HepG2 (cell line): Measurements from ENCODE around the gene GGA1. TPM values are rescaled to one million over a fixed set of nuclear protein-coding genes. Genes with fewer than 3 reads are reported as not detected.

Experiments
- FIP1L1 ChIP-seq: fragments of 200-400 bp; formaldehyde crosslinking; IDR thresholded peaks from 2 replicates; pipeline ENCODE4 v1.6.1; 2018; ENCODE audit warnings: low read depth, mild to moderate bottlenecking, low read length, moderate library complexity, borderline replicate concordance; ENCODE audit not compliant: insufficient read depth
- HNRNPK ChIP-seq: fragments of 200-400 bp; formaldehyde crosslinking; IDR thresholded peaks from 2 replicates; pipeline ENCODE4 v1.6.1; 2018; ENCODE audit warnings: low read length, low read depth, moderate library complexity, mild to moderate bottlenecking; ENCODE audit not compliant: poor library complexity, severe bottlenecking
- MAFG ChIP-seq: sonication (generic); formaldehyde crosslinking; IDR thresholded peaks from 2 replicates; pipeline ENCODE4 v1.5.1; 2020; ENCODE audit warnings: mild to moderate bottlenecking, missing genetic modification reagents
- MLLT10 ChIP-seq: sonication (generic); formaldehyde crosslinking; IDR thresholded peaks from 2 replicates; pipeline ENCODE4 v1.4.0; 2020; ENCODE audit warnings: missing genetic modification reagents
- SIN3A ChIP-seq: IDR thresholded peaks from 2 replicates; pipeline ENCODE4 v1.6.1; 2011; ENCODE audit warnings: low read depth, mild to moderate bottlenecking, control low read depth, low read length, borderline replicate concordance
- YY1 ChIP-seq: IDR thresholded peaks from 2 replicates; pipeline ENCODE4 v1.6.1; 2011; ENCODE audit warnings: low read length, low read depth, moderate library complexity, mild to moderate bottlenecking; ENCODE audit not compliant: insufficient read depth, insufficient replicate concordance
- ZFY ChIP-seq: sonication (generic); formaldehyde crosslinking; IDR thresholded peaks from 2 replicates; pipeline ENCODE4 v1.4.0; 2020; ENCODE audit warnings: missing genetic modification reagents
- ZNF34 ChIP-seq: sonication (generic); formaldehyde crosslinking; IDR thresholded peaks from 2 replicates; pipeline ENCODE4 v1.4.0; 2020; ENCODE audit warnings: mild to moderate bottlenecking, missing genetic modification reagents, borderline replicate concordance
- ZNF652 ChIP-seq: IDR thresholded peaks from 2 replicates; pipeline ENCODE4 v1.6.1; 2016; ENCODE audit warnings: low read depth, borderline replicate concordance
- ZNF891 ChIP-seq: sonication (generic); formaldehyde crosslinking; IDR thresholded peaks from 2 replicates; pipeline ENCODE4 v1.5.0; 2020; ENCODE audit warnings: mild to moderate bottlenecking, missing genetic modification reagents
- polyA plus RNA-seq, 8 experiments: library from polyadenylated mRNA; depleted of rRNA in 3 of 8; stranded (reverse) in 7 of 8; unstranded in 1 of 8; fragments of >200 nt; fragmentation: Illumina TruSeq in 4 of 8; extraction: Trizol in 4 of 8; gene quantifications; 2 replicates each; pipeline versions ENCODE4 v1.2.1 to v1.2.3, GENCODE V29; 2011 to 2016; ENCODE audit warnings: low read depth in 4 of 8, missing spikeins in 1 of 8, mixed read lengths in 1 of 8; ENCODE audit not compliant: insufficient read depth in 1 of 8
- total RNA-seq, 5 experiments: library from RNA; depleted of rRNA; stranded (reverse); fragments of >200 nt; fragmentation: Illumina TruSeq; extraction: Trizol; gene quantifications; 2 replicates each; pipeline ENCODE4 v1.2.3, GENCODE V29; 2016; ENCODE audit warnings: low read depth in 1 of 5
- TF ChIP-seq, protein P1 (sequence below): sonication (generic); formaldehyde crosslinking; IDR thresholded peaks from 2 replicates; pipeline ENCODE4 v1.5.1; 2020; ENCODE audit warnings: missing genetic modification reagents, mild to moderate bottlenecking, borderline replicate concordance
- TF ChIP-seq, protein P2 (sequence below): sonication (generic); formaldehyde crosslinking; IDR thresholded peaks from 2 replicates; pipeline ENCODE4 v1.8.0; 2022; ENCODE audit warnings: mild to moderate bottlenecking, missing genetic modification reagents, borderline replicate concordance
- TF ChIP-seq, protein P3 (sequence below): sonication (generic); formaldehyde crosslinking; IDR thresholded peaks from 2 replicates; pipeline ENCODE4 v1.4.0; 2020; ENCODE audit warnings: mild to moderate bottlenecking, missing genetic modification reagents, borderline replicate concordance
- TF ChIP-seq, protein P4 (sequence below): sonication (generic); formaldehyde crosslinking; IDR thresholded peaks from 2 replicates; pipeline ENCODE4 v1.4.0; 2020; ENCODE audit warnings: missing genetic modification reagents

The GGA1 gene
- total and polyA plus RNA-seq, 2 of the 13 experiments (the other 11 are each of a cell fraction or from before 2014, with no cell fraction given) = 29.1 to 87.2 TPM

DNA sequence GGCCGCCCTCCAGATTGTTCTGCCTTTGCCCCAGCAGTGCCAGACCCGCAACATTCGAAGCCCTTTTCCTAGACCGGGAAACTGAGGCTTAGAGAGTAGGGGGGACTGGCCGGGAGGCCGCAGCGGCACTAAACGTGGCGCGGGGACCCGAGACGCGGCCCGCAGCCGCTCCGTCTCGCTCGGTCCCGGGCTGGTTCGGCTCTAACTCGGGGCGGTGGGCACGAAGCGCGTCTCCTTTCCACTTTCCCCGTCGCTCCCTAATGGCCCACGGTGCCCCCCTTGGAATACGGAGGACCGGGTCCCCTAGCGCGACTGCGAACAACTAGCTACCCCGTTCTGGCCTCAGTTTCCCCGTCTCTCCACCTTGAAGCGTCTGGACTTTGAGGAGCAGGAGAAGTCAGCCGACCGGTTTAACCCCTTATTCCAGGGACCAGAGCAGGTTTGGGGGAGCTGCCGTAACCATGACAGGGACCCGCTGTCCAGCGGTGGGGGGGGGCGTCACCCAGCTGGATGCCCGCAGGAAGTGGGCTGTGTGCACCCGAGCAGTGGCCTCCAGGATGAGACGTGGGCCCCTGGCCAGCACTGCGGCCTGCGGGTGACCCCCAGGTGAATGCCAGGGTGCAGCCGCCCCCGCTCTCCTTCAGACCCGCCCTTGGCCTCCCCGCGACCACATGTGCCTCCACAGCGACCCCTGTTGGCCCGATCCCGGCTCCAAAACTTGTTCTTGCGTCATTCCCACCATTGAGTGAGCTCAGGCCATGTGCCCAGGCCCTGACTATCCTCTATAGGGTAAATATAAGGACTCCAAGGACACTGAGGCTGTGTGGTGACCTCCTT is 47.2 kb upstream of the GGA1 start (continued):
- TF ChIP-seq, protein P1, sequence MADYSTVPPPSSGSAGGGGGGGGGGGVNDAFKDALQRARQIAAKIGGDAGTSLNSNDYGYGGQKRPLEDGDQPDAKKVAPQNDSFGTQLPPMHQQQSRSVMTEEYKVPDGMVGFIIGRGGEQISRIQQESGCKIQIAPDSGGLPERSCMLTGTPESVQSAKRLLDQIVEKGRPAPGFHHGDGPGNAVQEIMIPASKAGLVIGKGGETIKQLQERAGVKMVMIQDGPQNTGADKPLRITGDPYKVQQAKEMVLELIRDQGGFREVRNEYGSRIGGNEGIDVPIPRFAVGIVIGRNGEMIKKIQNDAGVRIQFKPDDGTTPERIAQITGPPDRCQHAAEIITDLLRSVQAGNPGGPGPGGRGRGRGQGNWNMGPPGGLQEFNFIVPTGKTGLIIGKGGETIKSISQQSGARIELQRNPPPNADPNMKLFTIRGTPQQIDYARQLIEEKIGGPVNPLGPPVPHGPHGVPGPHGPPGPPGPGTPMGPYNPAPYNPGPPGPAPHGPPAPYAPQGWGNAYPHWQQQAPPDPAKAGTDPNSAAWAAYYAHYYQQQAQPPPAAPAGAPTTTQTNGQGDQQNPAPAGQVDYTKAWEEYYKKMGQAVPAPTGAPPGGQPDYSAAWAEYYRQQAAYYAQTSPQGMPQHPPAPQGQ (CRISPR knock-in tag) = no peak
- TF ChIP-seq SIN3A = 0 out of 2 replicates have a peak, but pooled peaks have one; percentile 91
- TF ChIP-seq ZNF652 (CRISPR knock-in tag) = peak; percentile 69; the same call in 1 of the 2 replicates
- peak; percentile 59 for TF ChIP-seq YY1
- no peak for TF ChIP-seq MLLT10 (CRISPR knock-in tag)
- peak; percentile 8 for TF ChIP-seq HNRNPK
- peak; percentile 53; the same call in 1 of the 2 replicates for TF ChIP-seq ZNF891 (CRISPR knock-in tag)
- TF ChIP-seq, protein P2, sequence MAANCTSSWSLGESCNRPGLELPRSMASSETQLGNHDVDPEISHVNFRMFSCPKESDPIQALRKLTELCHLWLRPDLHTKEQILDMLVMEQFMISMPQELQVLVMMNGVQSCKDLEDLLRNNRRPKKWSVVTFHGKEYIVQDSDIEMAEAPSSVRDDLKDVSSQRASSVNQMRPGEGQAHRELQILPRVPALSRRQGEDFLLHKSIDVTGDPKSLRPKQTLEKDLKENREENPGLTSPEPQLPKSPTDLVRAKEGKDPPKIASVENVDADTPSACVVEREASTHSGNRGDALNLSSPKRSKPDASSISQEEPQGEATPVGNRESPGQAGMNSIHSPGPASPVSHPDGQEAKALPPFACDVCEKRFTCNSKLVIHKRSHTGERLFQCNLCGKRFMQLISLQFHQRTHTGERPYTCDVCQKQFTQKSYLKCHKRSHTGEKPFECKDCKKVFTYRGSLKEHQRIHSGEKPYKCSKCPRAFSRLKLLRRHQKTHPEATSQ (CRISPR knock-in tag) = no peak
- TF ChIP-seq ZNF34 (CRISPR knock-in tag) = no peak
- TF ChIP-seq, protein P3, sequence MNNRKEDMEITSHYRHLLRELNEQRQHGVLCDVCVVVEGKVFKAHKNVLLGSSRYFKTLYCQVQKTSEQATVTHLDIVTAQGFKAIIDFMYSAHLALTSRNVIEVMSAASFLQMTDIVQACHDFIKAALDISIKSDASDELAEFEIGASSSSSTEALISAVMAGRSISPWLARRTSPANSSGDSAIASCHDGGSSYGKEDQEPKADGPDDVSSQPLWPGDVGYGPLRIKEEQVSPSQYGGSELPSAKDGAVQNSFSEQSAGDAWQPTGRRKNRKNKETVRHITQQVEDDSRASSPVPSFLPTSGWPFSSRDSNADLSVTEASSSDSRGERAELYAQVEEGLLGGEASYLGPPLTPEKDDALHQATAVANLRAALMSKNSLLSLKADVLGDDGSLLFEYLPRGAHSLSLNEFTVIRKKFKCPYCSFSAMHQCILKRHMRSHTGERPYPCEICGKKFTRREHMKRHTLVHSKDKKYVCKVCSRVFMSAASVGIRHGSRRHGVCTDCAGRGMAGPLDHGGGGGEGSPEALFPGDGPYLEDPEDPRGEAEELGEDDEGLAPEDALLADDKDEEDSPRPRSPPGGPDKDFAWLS (CRISPR knock-in tag) = no peak
- peak; percentile 84 for TF ChIP-seq ZFY (CRISPR knock-in tag)
- TF ChIP-seq, protein P4, sequence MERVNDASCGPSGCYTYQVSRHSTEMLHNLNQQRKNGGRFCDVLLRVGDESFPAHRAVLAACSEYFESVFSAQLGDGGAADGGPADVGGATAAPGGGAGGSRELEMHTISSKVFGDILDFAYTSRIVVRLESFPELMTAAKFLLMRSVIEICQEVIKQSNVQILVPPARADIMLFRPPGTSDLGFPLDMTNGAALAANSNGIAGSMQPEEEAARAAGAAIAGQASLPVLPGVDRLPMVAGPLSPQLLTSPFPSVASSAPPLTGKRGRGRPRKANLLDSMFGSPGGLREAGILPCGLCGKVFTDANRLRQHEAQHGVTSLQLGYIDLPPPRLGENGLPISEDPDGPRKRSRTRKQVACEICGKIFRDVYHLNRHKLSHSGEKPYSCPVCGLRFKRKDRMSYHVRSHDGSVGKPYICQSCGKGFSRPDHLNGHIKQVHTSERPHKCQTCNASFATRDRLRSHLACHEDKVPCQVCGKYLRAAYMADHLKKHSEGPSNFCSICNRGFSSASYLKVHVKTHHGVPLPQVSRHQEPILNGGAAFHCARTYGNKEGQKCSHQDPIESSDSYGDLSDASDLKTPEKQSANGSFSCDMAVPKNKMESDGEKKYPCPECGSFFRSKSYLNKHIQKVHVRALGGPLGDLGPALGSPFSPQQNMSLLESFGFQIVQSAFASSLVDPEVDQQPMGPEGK (CRISPR knock-in tag) = peak; percentile 98
- TF ChIP-seq MAFG (CRISPR knock-in tag) = no peak
- no peak; the same call in 1 of the 2 replicates for TF ChIP-seq FIP1L1
